Middle frontal gyrus (tissue), 1 donor: ENCODE measurements around the gene CPA3.

Experiments used
- DNase-seq: peaks from one replicate; pipeline ENCODE4 v3.0.0-alpha.2; 2015; ENCODE audit warnings: low spot score; ENCODE audit errors: extremely low spot score

CPA3 gene

GRCh38 chr3:148861277-148861869 is 3.7 kb upstream of the CPA3 start:
- no peak for DNase-seq

- DNase-seq, result no peak
Observed at GRCh38 chr3:148863297-148863696, 1.8 kb upstream of the CPA3 start.

- no peak for DNase-seq
Observed at GRCh38 chr3:148863814-148864213, 1.3 kb upstream of the CPA3 start.

- DNase-seq, result no peak
Observed at GRCh38 chr3:148866261-148866660, 1.2 kb downstream of the CPA3 start.

- DNase-seq, result no peak
Observed at GRCh38 chr3:148873270-148873927, 8.3 kb downstream of the CPA3 start.

- DNase-seq, result no peak
Observed at GRCh38 chr3:148873977-148874376, 8.9 kb downstream of the CPA3 start.

- no peak for DNase-seq
Observed at GRCh38 chr3:148878095-148878494, 13.0 kb downstream of the CPA3 start.

- no peak for DNase-seq
Observed at GRCh38 chr3:148879256-148879655, 14.2 kb downstream of the CPA3 start.

GRCh38 chr3:148880681-148881080 is 15.6 kb downstream of the CPA3 start:
- no peak for DNase-seq

GRCh38 chr3:148881286-148881685 is 16.2 kb downstream of the CPA3 start:
- DNase-seq, result no peak

- DNase-seq, result no peak
Observed at GRCh38 chr3:148882288-148882687, 17.2 kb downstream of the CPA3 start.

- no peak for DNase-seq
Observed at GRCh38 chr3:148883163-148883562, 18.1 kb downstream of the CPA3 start.

GRCh38 chr3:148884261-148884660 is 19.2 kb downstream of the CPA3 start:
- DNase-seq, result no peak

GRCh38 chr3:148889828-148890227 is 24.7 kb downstream of the CPA3 start:
- DNase-seq, result no peak

- DNase-seq, result no peak
Observed at GRCh38 chr3:148896062-148896461, 31.0 kb downstream of the CPA3 start.

- no peak for DNase-seq
Observed at GRCh38 chr3:148901987-148902791, 37.1 kb downstream of the CPA3 start.

GRCh38 chr3:148903022-148903442 is 37.9 kb downstream of the CPA3 start:
- DNase-seq, result no peak

GRCh38 chr3:148903941-148904340 is 38.8 kb downstream of the CPA3 start:
- no peak for DNase-seq

GRCh38 chr3:148906667-148907066 is 41.6 kb downstream of the CPA3 start:
- no peak for DNase-seq

GRCh38 chr3:148911173-148911572 is 46.1 kb downstream of the CPA3 start:
- no peak for DNase-seq

- DNase-seq, result no peak
Observed at GRCh38 chr3:148911592-148911991, 46.5 kb downstream of the CPA3 start.

GRCh38 chr3:148914936-148915690 is 50.0 kb downstream of the CPA3 start:
- DNase-seq, result no peak
